SW 1271 (cell line): ENCODE data around the gene UBA1.

Source experiments
- DNase-seq, 2 experiments: peaks; one replicate each; lab custom pipeline; 2025; lab: John Stamatoyannopoulos, UW

Gene UBA1

GRCh38 chrX:47169726-47170515 lies 23.7 kb upstream of the UBA1 start:
- no peak for DNase-seq

- DNase-seq = no peak
These were observed 22.6 kb upstream of the UBA1 start for GRCh38 chrX:47170861-47171692.

- DNase-seq = no peak
These were observed 21.6 kb upstream of the UBA1 start for GRCh38 chrX:47171996-47172395.

- no peak for DNase-seq
These were observed 21.1 kb upstream of the UBA1 start for GRCh38 chrX:47172549-47172948.

- no peak for DNase-seq
These were observed 20.4 kb upstream of the UBA1 start for GRCh38 chrX:47172971-47173792.

- no peak for DNase-seq
These were observed 19.3 kb upstream of the UBA1 start for GRCh38 chrX:47174376-47174775.

- no peak for DNase-seq
These were observed 18.6 kb upstream of the UBA1 start for GRCh38 chrX:47174846-47175587.

GRCh38 chrX:47175588-47175980 lies 18.0 kb upstream of the UBA1 start:
- DNase-seq = no peak

- DNase-seq = no peak
These were observed 17.4 kb upstream of the UBA1 start for GRCh38 chrX:47176101-47176740.

- DNase-seq = no peak
These were observed 16.6 kb upstream of the UBA1 start for GRCh38 chrX:47177079-47177478.

GRCh38 chrX:47178337-47178736 lies 15.3 kb upstream of the UBA1 start:
- no peak for DNase-seq

GRCh38 chrX:47179221-47179927 lies 14.3 kb upstream of the UBA1 start:
- no peak for DNase-seq

- DNase-seq = no peak
These were observed 13.7 kb upstream of the UBA1 start for GRCh38 chrX:47179928-47180255.

- DNase-seq = no peak
These were observed 13.3 kb upstream of the UBA1 start for GRCh38 chrX:47180346-47180745.

- DNase-seq = no peak
These were observed 12.3 kb upstream of the UBA1 start for GRCh38 chrX:47181301-47181700.

GRCh38 chrX:47182106-47182700 lies 11.4 kb upstream of the UBA1 start:
- no peak for DNase-seq

- DNase-seq = no peak
These were observed 9.1 kb upstream of the UBA1 start for GRCh38 chrX:47184486-47184885.

GRCh38 chrX:47185241-47185640 lies 8.4 kb upstream of the UBA1 start:
- DNase-seq = no peak

GRCh38 chrX:47186096-47186740 lies 7.4 kb upstream of the UBA1 start:
- no peak for DNase-seq
